Activated B cell treated with CpG ODN at 0.5 μM for 24 hours (primary cell): ENCODE results near the gene GIPC3. TPM values are rescaled to one million over a fixed set of nuclear protein-coding genes. Genes with fewer than 3 reads are reported as not detected.

Experiments
- ATAC-seq: fragments of 200-7000 bp; cut with Tn5 transposase; one replicate; pipeline ENCODE4 v1.10.0; 2021; ENCODE audit warnings: low read depth, mild to moderate bottlenecking, moderate library complexity
- CTCF ChIA-PET: fragments of 350-600 bp; sonication (Branson Sonifier 250); formaldehyde crosslinking; loops from one replicate; lab custom pipeline; 2021; ENCODE audit warnings: antibody characterized with exemption; lab: Charles Lee
- POLR2A ChIA-PET: fragments of 350-600 bp; sonication (Branson Sonifier 250); formaldehyde crosslinking; loops from one replicate; lab custom pipeline; 2021; ENCODE audit warnings: antibody characterized with exemption; lab: Charles Lee
- DNase-seq: peaks from one replicate; pipeline ENCODE4 v3.0.0; 2022
- H3K27ac Mint-ChIP-seq: one replicate; pipeline ENCODE4 v1.8.0; 2020; ENCODE audit warnings: mixed read lengths
- H3K27me3 Mint-ChIP-seq: one replicate; pipeline ENCODE4 v1.8.0; 2021; ENCODE audit warnings: mixed read lengths
- H3K36me3 Mint-ChIP-seq: one replicate; pipeline ENCODE4 v1.8.0; 2021; ENCODE audit warnings: low read depth, mixed read lengths
- H3K4me1 Mint-ChIP-seq: one replicate; pipeline ENCODE4 v1.8.0; 2021; ENCODE audit warnings: mixed read lengths
- H3K4me3 Mint-ChIP-seq: one replicate; pipeline ENCODE4 v1.8.0; 2020; ENCODE audit warnings: mild to moderate bottlenecking, mixed read lengths
- H3K9me3 Mint-ChIP-seq: one replicate; pipeline ENCODE4 v1.8.0; 2020; ENCODE audit warnings: mixed read lengths
- CTCF ChIP-seq: fragments of 200-600 bp; IDR thresholded peaks from one replicate; pipeline ENCODE4 v1.8.0; 2022; ENCODE audit warnings: antibody characterized with exemption, mild to moderate bottlenecking
- intact Hi-C: fragments of 100-400 bp; cut with micrococcal nuclease; formaldehyde crosslinking; loops from one replicate; pipeline ENCODE4 v1.15.1; 2024
- total RNA-seq: library from RNA; stranded (reverse); gene quantifications from 2 replicates; pipeline ENCODE4 v1.2.3, GENCODE V29; 2022

GIPC3 gene
- total RNA-seq, 1 donor from 2014 or later: 0.29 TPM

GRCh38 chr19:3638208-3639193 lies 53.2 kb downstream of the GIPC3 start:
- no peak for TF ChIP-seq CTCF
- no peak overlapping the region for H3K4me3 Mint-ChIP-seq
- no peaks in the 10 kb centered on the region for H3K9me3 Mint-ChIP-seq
- POLR2A ChIA-PET: no interaction called here
- CTCF ChIA-PET: no interaction called here
- ATAC-seq: peak; percentile 21
- H3K36me3 Mint-ChIP-seq: peaks cover 33% of the 10 kb centered on the region
- intact Hi-C loops: no loop called here
- no peaks in the 10 kb centered on the region for H3K4me1 Mint-ChIP-seq
- no peaks in the 10 kb centered on the region for H3K27me3 Mint-ChIP-seq
- H3K27ac Mint-ChIP-seq: no peak overlapping the region
- DNase-seq: no peak

DNA sequence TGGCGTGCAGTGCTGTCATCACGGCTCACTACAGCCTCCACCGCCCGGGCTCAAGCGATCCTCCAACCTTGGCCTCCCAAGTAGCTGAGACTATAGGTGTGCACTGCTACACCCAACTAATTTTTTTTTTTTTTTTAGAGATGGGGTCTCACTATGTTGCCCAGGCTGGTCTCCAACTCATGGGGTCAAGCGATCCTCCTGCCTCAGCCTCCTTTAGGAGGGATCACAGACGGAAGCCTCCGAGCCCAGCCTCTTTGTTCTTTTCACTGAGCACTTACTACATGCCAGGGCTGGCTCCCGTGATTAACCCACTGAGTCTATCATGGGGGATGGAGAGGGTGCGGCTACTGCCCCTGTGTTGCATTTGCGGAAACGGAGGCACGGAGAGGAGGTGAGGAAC lies 54.2 kb downstream of the GIPC3 start:
- POLR2A ChIA-PET: interaction anchor here (0.6 kb wide), 1 partner anchor 1190 kb away, joined by 5 read pairs; no protein-coding TSS in a partner anchor
- CTCF ChIA-PET: no interaction called here
- H3K27me3 Mint-ChIP-seq: no peaks in the 10 kb centered on the region
- intact Hi-C loops: no loop called here
- no peak overlapping the region for H3K27ac Mint-ChIP-seq
- no peak for TF ChIP-seq CTCF
- ATAC-seq (no peak), DNase-seq (no peak)
- H3K9me3 Mint-ChIP-seq: no peaks in the 10 kb centered on the region
- H3K36me3 Mint-ChIP-seq: peaks cover 34% of the 10 kb centered on the region
- H3K4me1 Mint-ChIP-seq: no peaks in the 10 kb centered on the region
- no peak overlapping the region for H3K4me3 Mint-ChIP-seq

DNA sequence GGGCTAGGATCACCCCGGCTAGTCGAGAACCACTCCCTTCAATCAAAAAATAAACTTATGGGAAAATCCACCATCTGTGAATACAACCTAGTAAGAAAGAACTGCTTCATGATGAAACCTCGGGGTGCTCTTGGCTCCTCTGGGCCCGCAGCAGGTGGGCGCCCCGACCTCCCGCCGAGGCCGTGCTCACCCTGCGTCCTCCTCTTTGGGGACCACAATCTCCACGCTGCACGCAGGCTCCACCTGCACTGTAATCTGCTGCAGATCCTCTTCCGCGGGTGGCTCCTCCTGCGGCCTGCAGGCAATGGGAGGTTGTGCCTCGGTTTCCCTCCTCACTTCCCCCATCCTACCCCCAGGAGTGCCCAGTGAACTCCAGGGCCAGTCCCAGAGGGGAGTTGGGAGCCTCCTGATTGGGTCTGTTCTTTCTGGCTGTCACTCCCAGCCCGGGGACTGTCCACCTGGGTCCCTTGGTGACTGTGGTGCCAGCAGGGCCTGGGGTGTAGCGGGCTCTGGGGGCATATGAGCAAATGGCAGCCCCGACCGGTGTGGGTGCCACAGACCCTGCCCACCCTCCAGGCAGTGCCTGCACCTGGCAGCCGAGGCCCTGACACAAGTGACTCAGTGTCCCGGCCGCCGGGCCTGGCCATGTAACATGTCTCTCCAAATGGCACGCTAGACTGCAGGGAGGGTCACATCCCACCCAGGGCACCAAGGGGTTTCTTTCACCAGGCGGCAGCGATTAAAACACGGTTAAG lies 56.4 kb downstream of the GIPC3 start:
- ATAC-seq: no peak
- intact Hi-C loops: no loop called here
- Mint-ChIP-seq H3K27ac (no peak overlapping the region), H3K27me3 (no peaks in the 10 kb centered on the region), H3K4me1 (no peaks in the 10 kb centered on the region), H3K4me3 (no peak overlapping the region), H3K9me3 (no peaks in the 10 kb centered on the region), H3K36me3 (peaks cover 46% of the 10 kb centered on the region)
- TF ChIP-seq CTCF: no peak
- DNase-seq: no peak
- POLR2A ChIA-PET: no interaction called here
- CTCF ChIA-PET: no interaction called here

- H3K4me3 Mint-ChIP-seq: no peak overlapping the region
- TF ChIP-seq CTCF: no peak
- CTCF ChIA-PET: no interaction called here
- ATAC-seq (no peak), DNase-seq (no peak)
- POLR2A ChIA-PET: no interaction called here
- no peaks in the 10 kb centered on the region for H3K9me3 Mint-ChIP-seq
- no peak overlapping the region for H3K27ac Mint-ChIP-seq
- intact Hi-C loops: no loop called here
- peaks cover 46% of the 10 kb centered on the region for H3K36me3 Mint-ChIP-seq
- H3K4me1 Mint-ChIP-seq: no peaks in the 10 kb centered on the region
- H3K27me3 Mint-ChIP-seq: no peaks in the 10 kb centered on the region
Measured at GRCh38 chr19:3642296-3642695, 57.0 kb downstream of the GIPC3 start.

Other genes starting within 250 kb of the GIPC3 start
- 17.3 and 18.8 TPM in 2 replicates for gene NFIC, start 218.9 kb upstream of the GIPC3 start, total RNA-seq
- gene SMIM24, start 105.0 kb upstream of the GIPC3 start, total RNA-seq: 0.34 TPM in 1 of 2 replicates, not detected in the other
- not detected in 2 replicates for gene SMIM44, start 102.0 kb upstream of the GIPC3 start, total RNA-seq
- gene DOHH, start 84.8 kb upstream of the GIPC3 start, total RNA-seq: 12.8 and 13.6 TPM in 2 replicates
- 53.5 and 66.0 TPM in 2 replicates for gene FZR1, start 79.2 kb upstream of the GIPC3 start, total RNA-seq
- gene TEKTIP1, start 46.3 kb upstream of the GIPC3 start, total RNA-seq: 7.1 and 8.1 TPM in 2 replicates
- 59.2 and 76.9 TPM in 2 replicates for gene MFSD12, start 27.9 kb upstream of the GIPC3 start, total RNA-seq
- gene HMG20B, start 12.5 kb upstream of the GIPC3 start, total RNA-seq: 46.0 and 51.0 TPM in 2 replicates
- gene TBXA2R, start 21.4 kb downstream of the GIPC3 start, total RNA-seq: 0.39 and 0.47 TPM in 2 replicates
- gene CACTIN, start 41.3 kb downstream of the GIPC3 start, total RNA-seq: 45.3 and 48.1 TPM in 2 replicates
- gene PIP5K1C, start 115.0 kb downstream of the GIPC3 start, total RNA-seq: 28.3 and 31.1 TPM in 2 replicates
- 0.86 and 1.7 TPM in 2 replicates for gene TJP3, start 122.9 kb downstream of the GIPC3 start, total RNA-seq
- 42.6 and 51.2 TPM in 2 replicates for gene APBA3, start 176.2 kb downstream of the GIPC3 start, total RNA-seq
- gene MRPL54, start 177.2 kb downstream of the GIPC3 start, total RNA-seq: 81.2 and 90.0 TPM in 2 replicates
- not detected in 2 replicates for gene RAX2, start 186.8 kb downstream of the GIPC3 start, total RNA-seq
- gene MATK, start 200.9 kb downstream of the GIPC3 start, total RNA-seq: 4.0 and 4.8 TPM in 2 replicates